Epithelial cell of proximal tubule (primary cell): Measurements from ENCODE around the gene RASGRP4. TPM values are rescaled to one million over a fixed set of nuclear protein-coding genes. Genes with fewer than 3 reads are reported as not detected.

Experiments
- DNase-seq: peaks from one replicate; pipeline ENCODE4 v3.0.0-alpha.2; 2011; ENCODE audit warnings: low read depth
- H3K4me3 ChIP-seq: 2 replicates; pipeline ENCODE4 v1.5.1; 2011; ENCODE audit warnings: low read depth, mild to moderate bottlenecking, low read length
- total RNA-seq: library from RNA; depleted of rRNA; stranded (reverse); fragments of >200 nt; gene quantifications from 2 replicates; pipeline ENCODE4 v1.2.3, GENCODE V29; 2015
- TF ChIP-seq, protein P1 (sequence below): conservative IDR thresholded peaks from 2 replicates; pipeline ENCODE4 v1.5.1; 2012; ENCODE audit warnings: low read depth, mild to moderate bottlenecking, low read length

Gene RASGRP4
- total RNA-seq, 1 donor from 2014 or later: not detected

- TF ChIP-seq, protein P1, sequence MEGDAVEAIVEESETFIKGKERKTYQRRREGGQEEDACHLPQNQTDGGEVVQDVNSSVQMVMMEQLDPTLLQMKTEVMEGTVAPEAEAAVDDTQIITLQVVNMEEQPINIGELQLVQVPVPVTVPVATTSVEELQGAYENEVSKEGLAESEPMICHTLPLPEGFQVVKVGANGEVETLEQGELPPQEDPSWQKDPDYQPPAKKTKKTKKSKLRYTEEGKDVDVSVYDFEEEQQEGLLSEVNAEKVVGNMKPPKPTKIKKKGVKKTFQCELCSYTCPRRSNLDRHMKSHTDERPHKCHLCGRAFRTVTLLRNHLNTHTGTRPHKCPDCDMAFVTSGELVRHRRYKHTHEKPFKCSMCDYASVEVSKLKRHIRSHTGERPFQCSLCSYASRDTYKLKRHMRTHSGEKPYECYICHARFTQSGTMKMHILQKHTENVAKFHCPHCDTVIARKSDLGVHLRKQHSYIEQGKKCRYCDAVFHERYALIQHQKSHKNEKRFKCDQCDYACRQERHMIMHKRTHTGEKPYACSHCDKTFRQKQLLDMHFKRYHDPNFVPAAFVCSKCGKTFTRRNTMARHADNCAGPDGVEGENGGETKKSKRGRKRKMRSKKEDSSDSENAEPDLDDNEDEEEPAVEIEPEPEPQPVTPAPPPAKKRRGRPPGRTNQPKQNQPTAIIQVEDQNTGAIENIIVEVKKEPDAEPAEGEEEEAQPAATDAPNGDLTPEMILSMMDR: no peak
- H3K4me3 ChIP-seq: no peak overlapping the region
- DNase-seq: no peak
These were observed 16.3 kb downstream of the RASGRP4 start for GRCh38 chr19:38409631-38410133.

DNA sequence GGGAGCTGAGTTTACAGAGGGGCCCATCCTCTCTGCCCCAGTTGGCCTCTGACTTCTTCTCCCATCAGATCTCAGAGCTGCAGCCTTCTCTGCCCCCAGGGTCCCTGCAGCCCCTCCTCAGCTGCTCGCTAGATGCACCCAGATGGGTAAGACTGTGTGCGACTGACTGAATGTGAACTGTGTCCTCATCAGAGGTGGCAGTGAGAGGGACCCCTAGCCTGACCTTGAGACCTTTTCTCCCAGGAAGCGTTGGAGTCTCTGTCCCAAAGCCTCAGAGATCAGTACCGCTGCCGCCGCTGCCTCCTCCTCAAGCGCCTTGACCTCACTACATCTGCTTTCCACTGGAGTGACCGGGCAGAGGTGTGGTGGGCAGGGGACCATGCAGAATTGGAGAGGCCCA is 20.7 kb downstream of the RASGRP4 start:
- TF ChIP-seq, protein P1: no peak

GRCh38 chr19:38404858-38405257 is 21.2 kb downstream of the RASGRP4 start:
- no peak for DNase-seq
- no peak overlapping the region for H3K4me3 ChIP-seq
- TF ChIP-seq, protein P1: no peak

More for the DNA sequence above, 20.7 kb downstream of the RASGRP4 start:
- no peak overlapping the region for H3K4me3 ChIP-seq
- DNase-seq: no peak

GRCh38 chr19:38402967-38403674 is 22.9 kb downstream of the RASGRP4 start, which contains the start of gene FAM98C:
FAM98C (plus strand) TSS chr19:38403093; CDS start chr19:38403154, 61 bp downstream.
- DNase-seq: peak; percentile 42
- TF ChIP-seq, protein P1: peak; percentile 81
- peak within 1 kb of the TSS; percentile 92 for H3K4me3 ChIP-seq

- peak overlapping the region; percentile 43 for H3K4me3 ChIP-seq
- no peak for DNase-seq
- TF ChIP-seq, protein P1: no peak
These were observed 23.4 kb downstream of the RASGRP4 start for GRCh38 chr19:38402623-38402966.

DNA sequence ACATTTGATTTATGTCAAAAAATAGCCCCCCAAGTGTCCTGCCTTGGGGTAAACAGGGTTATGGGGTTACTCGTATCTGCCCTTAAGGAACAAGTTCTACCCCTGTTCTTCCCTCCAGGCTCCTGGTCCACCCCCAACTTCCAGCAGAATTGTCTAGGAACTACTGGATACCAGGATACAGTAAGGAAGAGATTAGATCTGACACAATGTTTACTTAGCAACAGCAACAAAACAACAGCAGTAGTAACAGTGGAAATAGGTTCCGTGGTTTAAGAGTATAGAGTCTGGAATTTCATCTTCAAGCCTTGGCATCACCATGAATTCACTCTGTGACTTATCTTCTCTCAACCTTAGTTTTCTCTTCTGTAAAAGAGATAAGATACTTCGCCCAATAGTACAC is 24.9 kb downstream of the RASGRP4 start:
- TF ChIP-seq, protein P1: no peak
- no peak for DNase-seq
- H3K4me3 ChIP-seq: no peak overlapping the region

- H3K4me3 ChIP-seq: no peak overlapping the region
- no peak for DNase-seq
These were observed 25.7 kb downstream of the RASGRP4 start for GRCh38 chr19:38400361-38400760.

More at GRCh38 chr19:38400361-38400760, 25.7 kb downstream of the RASGRP4 start:
- TF ChIP-seq, protein P1: no peak
